ENCODE results near the gene RERE.

RERE gene

DNA sequence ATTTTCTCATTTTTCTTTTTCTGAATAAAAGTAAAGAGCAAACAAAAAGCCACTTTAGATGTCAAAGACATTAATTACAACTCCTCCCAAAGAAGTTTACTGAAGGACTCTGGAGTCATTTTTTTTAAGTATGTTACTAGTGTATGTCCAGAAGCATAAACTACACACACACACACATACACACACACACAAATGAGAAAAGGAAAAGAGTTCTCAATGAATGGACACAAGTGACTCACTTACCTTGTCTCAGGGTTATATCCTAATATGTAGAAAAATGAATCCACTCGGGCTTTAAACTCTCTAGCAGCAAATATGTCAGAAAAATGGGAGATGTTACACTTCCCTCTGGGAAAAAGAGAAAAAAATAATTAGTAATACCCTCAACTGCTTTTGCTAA is 276.5 kb downstream of the RERE start:
- TF ChIP-seq, protein P1, sequence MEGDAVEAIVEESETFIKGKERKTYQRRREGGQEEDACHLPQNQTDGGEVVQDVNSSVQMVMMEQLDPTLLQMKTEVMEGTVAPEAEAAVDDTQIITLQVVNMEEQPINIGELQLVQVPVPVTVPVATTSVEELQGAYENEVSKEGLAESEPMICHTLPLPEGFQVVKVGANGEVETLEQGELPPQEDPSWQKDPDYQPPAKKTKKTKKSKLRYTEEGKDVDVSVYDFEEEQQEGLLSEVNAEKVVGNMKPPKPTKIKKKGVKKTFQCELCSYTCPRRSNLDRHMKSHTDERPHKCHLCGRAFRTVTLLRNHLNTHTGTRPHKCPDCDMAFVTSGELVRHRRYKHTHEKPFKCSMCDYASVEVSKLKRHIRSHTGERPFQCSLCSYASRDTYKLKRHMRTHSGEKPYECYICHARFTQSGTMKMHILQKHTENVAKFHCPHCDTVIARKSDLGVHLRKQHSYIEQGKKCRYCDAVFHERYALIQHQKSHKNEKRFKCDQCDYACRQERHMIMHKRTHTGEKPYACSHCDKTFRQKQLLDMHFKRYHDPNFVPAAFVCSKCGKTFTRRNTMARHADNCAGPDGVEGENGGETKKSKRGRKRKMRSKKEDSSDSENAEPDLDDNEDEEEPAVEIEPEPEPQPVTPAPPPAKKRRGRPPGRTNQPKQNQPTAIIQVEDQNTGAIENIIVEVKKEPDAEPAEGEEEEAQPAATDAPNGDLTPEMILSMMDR (IDR thresholded peaks at IDR 0.05; ENCODE audit: insufficient read depth, low read length, missing control alignments), result no peak
- DNase-seq (ENCODE audit: low read depth, low spot score), result no peak
- ChIA-PET POLR2A (no interaction called here), CTCF (no interaction called here)
- H3K4me3 ChIP-seq (ENCODE audit: low read depth, low read length), result no peak overlapping the region

- DNase-seq (ENCODE audit: low read depth, low spot score), result no peak
- H3K4me3 ChIP-seq (ENCODE audit: low read depth, low read length), result no peak overlapping the region
- CTCF ChIA-PET, result interaction anchor here (3.0 kb wide), 1 partner anchor 21 kb away, joined by 10 read pairs; no protein-coding TSS in a partner anchor
- TF ChIP-seq, protein P1 (IDR thresholded peaks at IDR 0.05; ENCODE audit: insufficient read depth, low read length, missing control alignments), result no peak
- POLR2A ChIA-PET, result no interaction called here
Observed at GRCh38 chr1:8540261-8540941, 277.0 kb downstream of the RERE start.

GRCh38 chr1:8539683-8540082 is 277.8 kb downstream of the RERE start:
- POLR2A ChIA-PET, result no interaction called here
- no peak overlapping the region for H3K4me3 ChIP-seq (ENCODE audit: low read depth, low read length)
- DNase-seq (ENCODE audit: low read depth, low spot score), result no peak
- TF ChIP-seq, protein P1 (IDR thresholded peaks at IDR 0.05; ENCODE audit: insufficient read depth, low read length, missing control alignments), result no peak
- CTCF ChIA-PET, result interaction anchor here (1.2 to 3.0 kb wide), 2 partner anchors 18 to 22 kb away, joined by 3 to 10 read pairs; no protein-coding TSS in a partner anchor

GRCh38 chr1:8538502-8538901 is 278.9 kb downstream of the RERE start:
- no peak for DNase-seq (ENCODE audit: low read depth, low spot score)
- H3K4me3 ChIP-seq (ENCODE audit: low read depth, low read length), result no peak overlapping the region
- TF ChIP-seq, protein P1 (IDR thresholded peaks at IDR 0.05; ENCODE audit: insufficient read depth, low read length, missing control alignments), result no peak
- ChIA-PET CTCF (interaction anchor here (1.2 to 3.0 kb wide), 3 partner anchors 15 to 23 kb away, joined by 3 to 10 read pairs (median 3); no protein-coding TSS in a partner anchor), POLR2A (no interaction called here)

GRCh38 chr1:8537991-8538390 is 279.4 kb downstream of the RERE start:
- CTCF ChIA-PET, result interaction anchor here (1.4 to 3.0 kb wide), 2 partner anchors 16 to 23 kb away, joined by 3 to 10 read pairs; no protein-coding TSS in a partner anchor

GRCh38 chr1:8536515-8536914 is 280.9 kb downstream of the RERE start:
- H3K4me3 ChIP-seq (ENCODE audit: low read depth, low read length), result no peak overlapping the region
- TF ChIP-seq, protein P1 (IDR thresholded peaks at IDR 0.05; ENCODE audit: insufficient read depth, low read length, missing control alignments), result no peak
- POLR2A ChIA-PET, result interaction anchor here (1.1 kb wide), 1 partner anchor 11 kb away, joined by 4 read pairs; no protein-coding TSS in a partner anchor
- CTCF ChIA-PET, result no interaction called here
- no peak for DNase-seq (ENCODE audit: low read depth, low spot score)

More at GRCh38 chr1:8537991-8538390, 279.4 kb downstream of the RERE start:
- no peak overlapping the region for H3K4me3 ChIP-seq (ENCODE audit: low read depth, low read length)
- POLR2A ChIA-PET, result no interaction called here
- no peak for DNase-seq (ENCODE audit: low read depth, low spot score)
- TF ChIP-seq, protein P1 (IDR thresholded peaks at IDR 0.05; ENCODE audit: insufficient read depth, low read length, missing control alignments), result no peak

Data from AG04449 (cell line).